ENCODE measurements around the gene CENPB. TPM values are rescaled to one million over a fixed set of nuclear protein-coding genes. Genes with fewer than 3 reads are reported as not detected.

Gene CENPB
- total RNA-seq, 5 donors from 2014 or later (not counting 1 experiment from before 2014, with no cell fraction given): 37.0 to 79.0 (median 60.8) TPM

DNA sequence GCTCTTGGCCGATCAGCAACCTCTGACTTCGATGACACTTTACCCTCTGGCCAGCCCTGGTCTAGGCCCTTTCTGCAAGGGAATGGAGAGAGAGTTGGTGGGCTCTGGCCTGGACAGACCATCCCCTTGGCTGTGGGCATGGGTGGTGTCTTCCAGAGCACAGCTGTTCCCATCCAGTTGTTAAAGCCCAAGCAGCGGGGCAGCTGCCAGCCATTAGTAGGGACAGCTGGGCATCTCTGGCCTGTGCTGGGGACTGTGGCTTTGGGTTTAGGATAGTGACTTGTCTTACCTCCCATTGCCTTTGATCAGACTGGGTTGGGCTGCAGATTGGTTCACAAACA is 12.3 kb upstream of the CENPB start:
- CTCF ChIA-PET: interaction anchor here in 1 of 2 donors (0.5 kb wide), 1 partner anchor 106 kb away, joined by 6 read pairs; no protein-coding TSS in a partner anchor
- DNase-seq (peak in 1 of 35 experiments; percentile 53), ATAC-seq (replicated peaks in 1 of 4) (peak in 1 of 4 experiments; percentile 64)
- Mint-ChIP-seq H3K9me3 (no peaks in the 10 kb centered on the region), H3K4me1 (peaks cover 59 to 77% (median 66%) of the 10 kb centered on the region in 3 donors), H3K4me3 (peak overlapping the region; percentile 99 to 100 (median 100)), H3K27me3 (no peaks in the 10 kb centered on the region), H3K27ac (peak overlapping the region; percentile 99 to 100), H3K36me3 (peaks cover 62% of the 10 kb centered on the region)
- H3K36me3 ChIP-seq (ENCODE audit: control insufficient read depth in 2 of 2, extremely low read depth in 1 of 2, insufficient read depth in 1 of 2, low read length in 1 of 2): peaks cover 25 to 53% of the 10 kb centered on the region in 2 donors
- H3K4me3 ChIP-seq (ENCODE audit: control insufficient read depth in 1 of 2, extremely low read depth in 1 of 2, low read length in 1 of 2): peak overlapping the region; percentile 69 to 85
- peaks cover 31 to 90% of the 10 kb centered on the region in 2 experiments for H3K4me1 ChIP-seq (ENCODE audit: control insufficient read depth in 1 of 2, extremely low read depth in 1 of 2, insufficient read depth in 2 of 2, low read length in 2 of 2)
- POLR2A ChIA-PET: no interaction called here
- peak overlapping the region; percentile 78 for H3K27ac ChIP-seq (ENCODE audit: low read length)
- H3K27me3 ChIP-seq (replicated peaks in 1 of 2; ENCODE audit: control insufficient read depth in 2 of 2, extremely low read depth in 1 of 2, insufficient read depth in 2 of 2, low read length in 1 of 2): no peaks in the 10 kb centered on the region
- no peaks in the 10 kb centered on the region for H3K9me3 ChIP-seq
- WGBS (ENCODE audit: insufficient coverage): 10% methylated on average over 1 of the region's 3 CpGs

- Histone ChIP-seq H3K4me3 (ENCODE audit: control insufficient read depth in 1 of 2, extremely low read depth in 1 of 2, low read length in 1 of 2) (peak overlapping the region; percentile 69 to 85), H3K4me1 (ENCODE audit: control insufficient read depth in 1 of 2, extremely low read depth in 1 of 2, insufficient read depth in 2 of 2, low read length in 2 of 2) (peaks cover 31 to 85% of the 10 kb centered on the region in 2 experiments), H3K27ac (ENCODE audit: low read length) (peak overlapping the region; percentile 78), H3K27me3 (replicated peaks in 1 of 2; ENCODE audit: control insufficient read depth in 2 of 2, extremely low read depth in 1 of 2, insufficient read depth in 2 of 2, low read length in 1 of 2) (no peaks in the 10 kb centered on the region), H3K9me3 (no peaks in the 10 kb centered on the region), H3K36me3 (ENCODE audit: control insufficient read depth in 2 of 2, extremely low read depth in 1 of 2, insufficient read depth in 1 of 2, low read length in 1 of 2) (peaks cover 25 to 48% of the 10 kb centered on the region in 2 donors)
- Mint-ChIP-seq H3K36me3 (peaks cover 57% of the 10 kb centered on the region), H3K4me1 (peaks cover 54 to 72% (median 61%) of the 10 kb centered on the region in 3 donors), H3K4me3 (peak overlapping the region; percentile 99 to 100 (median 100)), H3K27me3 (no peaks in the 10 kb centered on the region), H3K9me3 (no peaks in the 10 kb centered on the region), H3K27ac (peak overlapping the region; percentile 99 to 100)
- CTCF ChIA-PET: interaction anchor here (0.5 to 0.7 kb wide), 2 partner anchors 30 to 107 kb away, joined by 4 to 6 read pairs; no protein-coding TSS in a partner anchor
- DNase-seq: no peak
- no peak for ATAC-seq (replicated peaks in 1 of 4)
- POLR2A ChIA-PET: no interaction called here
- WGBS (ENCODE audit: insufficient coverage): 92% methylated on average over 3 of the region's 5 CpGs
These were observed 11.8 kb upstream of the CENPB start for GRCh38 chr20:3798373-3798768.

DNA sequence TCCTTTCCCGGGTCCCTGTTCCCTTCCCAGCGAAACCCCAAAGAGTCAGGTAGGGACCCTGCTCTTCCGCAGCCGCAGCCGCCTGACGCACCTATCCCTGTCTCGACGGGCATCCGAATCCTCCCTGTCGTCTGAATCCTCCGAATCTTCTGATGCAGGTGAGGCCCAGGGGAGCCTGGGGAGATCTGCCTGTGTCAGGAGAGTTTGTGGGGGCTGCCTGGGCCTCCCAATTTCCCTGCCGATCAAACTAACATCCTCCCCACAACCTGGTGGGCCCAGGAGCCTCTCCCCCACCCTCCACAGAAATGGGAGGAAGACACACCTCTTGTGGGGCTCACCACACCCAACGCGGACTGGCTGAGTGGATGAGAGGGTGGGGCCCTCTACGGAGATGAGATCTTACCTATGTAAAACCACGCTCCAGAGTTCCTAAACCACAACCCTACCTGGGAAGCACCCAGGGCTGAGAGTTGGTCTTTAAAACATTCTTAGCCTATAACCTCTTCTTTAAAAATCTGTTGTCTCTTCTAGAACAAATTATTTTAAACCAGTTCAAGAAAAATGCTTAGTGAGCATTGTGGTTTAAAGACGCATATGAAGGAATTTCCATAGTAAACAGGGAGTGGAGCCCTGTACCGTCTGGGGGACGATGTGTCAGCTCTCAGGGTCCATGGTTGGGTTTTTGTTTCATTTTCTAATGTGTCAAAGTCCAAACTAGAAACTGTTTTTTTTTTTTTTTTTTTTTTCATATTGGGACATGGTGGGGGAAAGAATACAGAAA is 11.2 kb upstream of the CENPB start:
- 45% methylated on average over 10 of the region's 19 CpGs for WGBS (ENCODE audit: insufficient coverage)
- peak overlapping the region; percentile 99 to 100 (median 100) for H3K4me3 Mint-ChIP-seq
- Histone ChIP-seq H3K4me3 (ENCODE audit: control insufficient read depth in 1 of 2, extremely low read depth in 1 of 2, low read length in 1 of 2) (peak overlapping the region; percentile 69 to 85), H3K9me3 (no peaks in the 10 kb centered on the region), H3K4me1 (ENCODE audit: control insufficient read depth in 1 of 2, extremely low read depth in 1 of 2, insufficient read depth in 2 of 2, low read length in 2 of 2) (peaks cover 31 to 79% of the 10 kb centered on the region in 2 experiments), H3K27me3 (replicated peaks in 1 of 2; ENCODE audit: control insufficient read depth in 2 of 2, extremely low read depth in 1 of 2, insufficient read depth in 2 of 2, low read length in 1 of 2) (no peaks in the 10 kb centered on the region), H3K36me3 (ENCODE audit: control insufficient read depth in 2 of 2, extremely low read depth in 1 of 2, insufficient read depth in 1 of 2, low read length in 1 of 2) (peaks cover 21 to 42% of the 10 kb centered on the region in 2 donors), H3K27ac (ENCODE audit: low read length) (peak overlapping the region; percentile 78)
- peak overlapping the region; percentile 99 to 100 for H3K27ac Mint-ChIP-seq
- DNase-seq: peak in 5 of 35 experiments; percentile 35 to 71 (median 57)
- peaks cover 51% of the 10 kb centered on the region for H3K36me3 Mint-ChIP-seq
- ChIA-PET CTCF (interaction anchor here in 1 of 2 donors (0.7 kb wide), 1 partner anchor 29 kb away, joined by 4 read pairs; no protein-coding TSS in a partner anchor), POLR2A (no interaction called here)
- ATAC-seq (replicated peaks in 1 of 4): peak in 3 of 4 experiments; percentile 35 to 37 (median 35)
- H3K27me3 Mint-ChIP-seq: no peaks in the 10 kb centered on the region
- H3K4me1 Mint-ChIP-seq: peaks cover 49 to 66% (median 56%) of the 10 kb centered on the region in 3 donors
- H3K9me3 Mint-ChIP-seq: no peaks in the 10 kb centered on the region

DNA sequence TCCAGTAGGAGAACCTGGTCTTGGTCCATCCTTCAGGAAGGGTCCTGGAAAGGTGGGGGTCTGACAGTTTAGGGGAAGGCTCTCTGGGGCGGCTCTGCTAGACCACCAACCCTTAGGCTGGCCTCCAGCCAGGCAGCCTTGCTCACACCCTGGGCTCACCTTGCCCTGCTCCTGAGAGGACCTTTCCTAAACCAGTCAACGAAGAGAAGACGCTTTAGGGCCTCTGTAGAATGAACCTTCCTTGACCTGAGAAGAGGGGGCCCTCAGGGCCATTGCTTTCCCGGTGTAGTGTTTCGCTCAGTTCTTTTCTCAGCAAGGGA is 10.6 kb upstream of the CENPB start:
- Histone ChIP-seq H3K27ac (ENCODE audit: low read length) (peak overlapping the region; percentile 78), H3K4me1 (ENCODE audit: control insufficient read depth in 1 of 2, extremely low read depth in 1 of 2, insufficient read depth in 2 of 2, low read length in 2 of 2) (peaks cover 31 to 73% of the 10 kb centered on the region in 2 experiments), H3K36me3 (ENCODE audit: control insufficient read depth in 2 of 2, extremely low read depth in 1 of 2, insufficient read depth in 1 of 2, low read length in 1 of 2) (peaks cover 17 to 36% of the 10 kb centered on the region in 2 donors), H3K4me3 (ENCODE audit: control insufficient read depth in 1 of 2, extremely low read depth in 1 of 2, low read length in 1 of 2) (peak overlapping the region; percentile 69 to 85), H3K27me3 (replicated peaks in 1 of 2; ENCODE audit: control insufficient read depth in 2 of 2, extremely low read depth in 1 of 2, insufficient read depth in 2 of 2, low read length in 1 of 2) (no peaks in the 10 kb centered on the region), H3K9me3 (no peaks in the 10 kb centered on the region)
- H3K27ac Mint-ChIP-seq: peak overlapping the region; percentile 99 to 100
- H3K4me3 Mint-ChIP-seq: peak overlapping the region; percentile 99 to 100 (median 100)
- no peaks in the 10 kb centered on the region for H3K27me3 Mint-ChIP-seq
- no peaks in the 10 kb centered on the region for H3K9me3 Mint-ChIP-seq
- no peak for ATAC-seq (replicated peaks in 1 of 4)
- 20% methylated on average over 5 of the region's 5 CpGs for WGBS (ENCODE audit: insufficient coverage)
- H3K4me1 Mint-ChIP-seq: peaks cover 44 to 60% (median 50%) of the 10 kb centered on the region in 3 donors
- POLR2A ChIA-PET: no interaction called here
- no peak for DNase-seq
- H3K36me3 Mint-ChIP-seq: peaks cover 45% of the 10 kb centered on the region
- CTCF ChIA-PET: no interaction called here

DNA sequence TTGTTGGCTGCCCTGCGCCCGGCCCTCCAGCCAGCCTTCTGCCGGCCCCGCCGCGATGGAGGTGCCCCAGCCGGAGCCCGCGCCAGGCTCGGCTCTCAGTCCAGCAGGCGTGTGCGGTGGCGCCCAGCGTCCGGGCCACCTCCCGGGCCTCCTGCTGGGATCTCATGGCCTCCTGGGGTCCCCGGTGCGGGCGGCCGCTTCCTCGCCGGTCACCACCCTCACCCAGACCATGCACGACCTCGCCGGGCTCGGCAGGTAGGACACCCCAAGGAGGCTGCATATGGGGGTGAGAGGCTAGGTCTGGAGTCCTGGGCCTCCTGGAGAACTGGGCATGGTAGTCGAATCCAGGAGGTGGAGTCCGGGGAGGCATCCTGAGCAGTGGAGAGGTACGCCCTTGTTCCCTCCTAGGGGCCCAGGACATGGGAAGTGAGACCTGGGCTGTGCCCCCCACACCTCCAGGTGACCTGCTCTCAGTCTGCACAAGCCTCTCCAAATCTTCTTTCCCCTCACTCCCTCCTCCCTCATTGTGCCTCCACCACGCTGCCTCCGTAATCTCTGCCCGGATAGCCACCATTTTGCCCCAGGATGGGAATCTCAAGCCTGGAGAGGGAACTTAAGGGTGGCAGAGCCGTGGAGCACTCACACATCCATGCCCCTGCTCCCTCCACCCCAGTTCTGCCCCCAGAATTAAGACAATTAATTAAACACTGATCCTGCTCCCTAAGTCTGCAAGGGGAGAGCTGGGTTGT is 10.1 kb upstream of the CENPB start:
- Histone ChIP-seq H3K27ac (ENCODE audit: low read length) (peak overlapping the region; percentile 78), H3K36me3 (ENCODE audit: control insufficient read depth in 2 of 2, extremely low read depth in 1 of 2, insufficient read depth in 1 of 2, low read length in 1 of 2) (peaks cover 12 to 31% of the 10 kb centered on the region in 2 donors), H3K9me3 (no peaks in the 10 kb centered on the region), H3K4me3 (ENCODE audit: control insufficient read depth in 1 of 2, extremely low read depth in 1 of 2, low read length in 1 of 2) (peak overlapping the region; percentile 69 to 85), H3K4me1 (ENCODE audit: control insufficient read depth in 1 of 2, extremely low read depth in 1 of 2, insufficient read depth in 2 of 2, low read length in 2 of 2) (peaks cover 31 to 67% of the 10 kb centered on the region in 2 experiments), H3K27me3 (replicated peaks in 1 of 2; ENCODE audit: control insufficient read depth in 2 of 2, extremely low read depth in 1 of 2, insufficient read depth in 2 of 2, low read length in 1 of 2) (no peaks in the 10 kb centered on the region)
- H3K9me3 Mint-ChIP-seq: no peaks in the 10 kb centered on the region
- H3K36me3 Mint-ChIP-seq: peaks cover 43% of the 10 kb centered on the region
- DNase-seq (peak in 1 of 35 experiments; percentile 15), ATAC-seq (replicated peaks in 1 of 4) (no peak)
- peaks cover 42 to 55% (median 45%) of the 10 kb centered on the region in 3 donors for H3K4me1 Mint-ChIP-seq
- 1% methylated on average over 20 of the region's 33 CpGs for WGBS (ENCODE audit: insufficient coverage)
- CTCF ChIA-PET: interaction anchor here in 1 of 2 donors (1.0 to 1.2 kb wide), 3 partner anchors 10 to 57 kb away, joined by 3 to 6 read pairs (median 3); partner anchors contain the start of genes ADISSP and CENPB
- peak overlapping the region; percentile 99 to 100 (median 100) for H3K4me3 Mint-ChIP-seq
- POLR2A ChIA-PET: no interaction called here
- peak overlapping the region; percentile 99 to 100 for H3K27ac Mint-ChIP-seq
- no peaks in the 10 kb centered on the region for H3K27me3 Mint-ChIP-seq
